HepG2 (cell line): Measurements from ENCODE around the gene SOX12. TPM values are rescaled to one million over a fixed set of nuclear protein-coding genes. Genes with fewer than 3 reads are reported as not detected.

ENCODE experiments used
- FOXP1 ChIP-seq, 2 experiments: fragments of 450-650 bp in 1 of 2; IDR thresholded peaks; 2 replicates each; pipeline ENCODE4 v1.6.1; 2017 to 2018; ENCODE audit warnings: antibody characterized with exemption in 1 of 2
- JUND ChIP-seq: sonication (generic); formaldehyde crosslinking; IDR thresholded peaks from 2 replicates; pipeline ENCODE4 v1.8.0; 2022; ENCODE audit warnings: mild to moderate bottlenecking, missing genetic modification reagents
- MAZ ChIP-seq, 2 experiments: sonication (generic) in 1 of 2; formaldehyde crosslinking in 1 of 2; IDR thresholded peaks; 2 replicates each; pipeline versions ENCODE4 v1.5.0 to v1.6.1; 2012 to 2020; ENCODE audit warnings: low read depth in 2 of 2, mild to moderate bottlenecking in 2 of 2, borderline replicate concordance in 1 of 2, improper control_type of control experiment in 1 of 2, low read length in 1 of 2, missing genetic modification reagents in 1 of 2, moderate library complexity in 1 of 2
- MTA1 ChIP-seq: sonication (generic); formaldehyde crosslinking; IDR thresholded peaks from 2 replicates; pipeline ENCODE4 v1.4.0; 2020; ENCODE audit warnings: missing genetic modification reagents, mild to moderate bottlenecking, borderline replicate concordance
- MZF1 ChIP-seq: sonication (generic); formaldehyde crosslinking; IDR thresholded peaks from 2 replicates; pipeline ENCODE4 v1.8.1; 2023; ENCODE audit warnings: mild to moderate bottlenecking, missing genetic modification reagents, borderline replicate concordance
- NFKB2 ChIP-seq: sonication (generic); formaldehyde crosslinking; IDR thresholded peaks from 2 replicates; pipeline ENCODE4 v1.4.0; 2020; ENCODE audit warnings: missing genetic modification reagents, borderline replicate concordance
- NKX3-1 ChIP-seq: sonication (generic); formaldehyde crosslinking; IDR thresholded peaks from 2 replicates; pipeline ENCODE4 v1.5.0; 2020; ENCODE audit warnings: missing genetic modification reagents
- PHB2 ChIP-seq: fragments of 450-650 bp; IDR thresholded peaks from 2 replicates; pipeline ENCODE4 v1.6.1; 2018; ENCODE audit not compliant: partially characterized antibody
- REL ChIP-seq: sonication (generic); formaldehyde crosslinking; conservative IDR thresholded peaks from 2 replicates; pipeline ENCODE4 v1.8.0; 2022; ENCODE audit warnings: mild to moderate bottlenecking, missing genetic modification reagents, moderate library complexity
- SP4 ChIP-seq: sonication (generic); formaldehyde crosslinking; IDR thresholded peaks from 2 replicates; pipeline ENCODE4 v1.8.1; 2023; ENCODE audit warnings: mild to moderate bottlenecking, missing genetic modification reagents
- TAF1 ChIP-seq: sonication (generic); formaldehyde crosslinking; IDR thresholded peaks from 2 replicates; pipeline ENCODE4 v1.4.0; 2020; ENCODE audit warnings: missing genetic modification reagents
- TP53 ChIP-seq: sonication (generic); formaldehyde crosslinking; conservative IDR thresholded peaks from 2 replicates; pipeline ENCODE4 v1.4.0; 2020; ENCODE audit warnings: missing genetic modification reagents
- ZNF383 ChIP-seq: sonication (generic); formaldehyde crosslinking; IDR thresholded peaks from 2 replicates; pipeline ENCODE4 v1.4.0; 2020; ENCODE audit warnings: missing genetic modification reagents, mild to moderate bottlenecking, borderline replicate concordance
- ZNF44 ChIP-seq: sonication (generic); formaldehyde crosslinking; IDR thresholded peaks from 2 replicates; pipeline ENCODE4 v1.5.1; 2020; ENCODE audit warnings: mild to moderate bottlenecking, missing genetic modification reagents
- ZNF446 ChIP-seq: sonication (generic); formaldehyde crosslinking; IDR thresholded peaks from 2 replicates; pipeline ENCODE4 v1.5.0; 2020; ENCODE audit warnings: mild to moderate bottlenecking, missing genetic modification reagents
- ZNF773 ChIP-seq: sonication (generic); formaldehyde crosslinking; IDR thresholded peaks from 2 replicates; pipeline ENCODE4 v1.4.0; 2020; ENCODE audit warnings: missing genetic modification reagents, borderline replicate concordance
- ZNF883 ChIP-seq: sonication (generic); formaldehyde crosslinking; IDR thresholded peaks from 2 replicates; pipeline ENCODE4 v1.5.1; 2020; ENCODE audit warnings: mild to moderate bottlenecking, missing genetic modification reagents; ENCODE audit errors: not compliant biosample characterization
- polyA plus RNA-seq, 8 experiments: library from polyadenylated mRNA; depleted of rRNA in 3 of 8; stranded (reverse) in 7 of 8; unstranded in 1 of 8; fragments of >200 nt; fragmentation: Illumina TruSeq in 4 of 8; extraction: Trizol in 4 of 8; gene quantifications; 2 replicates each; pipeline versions ENCODE4 v1.2.1 to v1.2.3, GENCODE V29; 2011 to 2016; ENCODE audit warnings: low read depth in 4 of 8, missing spikeins in 1 of 8, mixed read lengths in 1 of 8; ENCODE audit not compliant: insufficient read depth in 1 of 8
- total RNA-seq, 5 experiments: library from RNA; depleted of rRNA; stranded (reverse); fragments of >200 nt; fragmentation: Illumina TruSeq; extraction: Trizol; gene quantifications; 2 replicates each; pipeline ENCODE4 v1.2.3, GENCODE V29; 2016; ENCODE audit warnings: low read depth in 1 of 5
- TF ChIP-seq, protein P1 (sequence below), 2 experiments: fragments of 450-650 bp in 1 of 2; sonication (generic) in 1 of 2; formaldehyde crosslinking in 1 of 2; IDR thresholded peaks; 2 replicates each; pipeline versions ENCODE4 v1.6.1 to v1.8.0; 2016 to 2022; ENCODE audit warnings: antibody characterized with exemption in 1 of 2, mild to moderate bottlenecking in 1 of 2, missing genetic modification reagents in 1 of 2
- TF ChIP-seq, protein P2 (sequence below): sonication (generic); formaldehyde crosslinking; IDR thresholded peaks from 2 replicates; pipeline ENCODE4 v1.4.0; 2020; ENCODE audit warnings: missing genetic modification reagents

The SOX12 gene
- total and polyA plus RNA-seq, 2 of the 13 experiments (the other 11 are each of a cell fraction or from before 2014, with no cell fraction given): 10.0 to 18.7 TPM

GRCh38 chr20:354298-354977, 29.1 kb downstream of the SOX12 start (continued):
- TF ChIP-seq, protein P1, sequence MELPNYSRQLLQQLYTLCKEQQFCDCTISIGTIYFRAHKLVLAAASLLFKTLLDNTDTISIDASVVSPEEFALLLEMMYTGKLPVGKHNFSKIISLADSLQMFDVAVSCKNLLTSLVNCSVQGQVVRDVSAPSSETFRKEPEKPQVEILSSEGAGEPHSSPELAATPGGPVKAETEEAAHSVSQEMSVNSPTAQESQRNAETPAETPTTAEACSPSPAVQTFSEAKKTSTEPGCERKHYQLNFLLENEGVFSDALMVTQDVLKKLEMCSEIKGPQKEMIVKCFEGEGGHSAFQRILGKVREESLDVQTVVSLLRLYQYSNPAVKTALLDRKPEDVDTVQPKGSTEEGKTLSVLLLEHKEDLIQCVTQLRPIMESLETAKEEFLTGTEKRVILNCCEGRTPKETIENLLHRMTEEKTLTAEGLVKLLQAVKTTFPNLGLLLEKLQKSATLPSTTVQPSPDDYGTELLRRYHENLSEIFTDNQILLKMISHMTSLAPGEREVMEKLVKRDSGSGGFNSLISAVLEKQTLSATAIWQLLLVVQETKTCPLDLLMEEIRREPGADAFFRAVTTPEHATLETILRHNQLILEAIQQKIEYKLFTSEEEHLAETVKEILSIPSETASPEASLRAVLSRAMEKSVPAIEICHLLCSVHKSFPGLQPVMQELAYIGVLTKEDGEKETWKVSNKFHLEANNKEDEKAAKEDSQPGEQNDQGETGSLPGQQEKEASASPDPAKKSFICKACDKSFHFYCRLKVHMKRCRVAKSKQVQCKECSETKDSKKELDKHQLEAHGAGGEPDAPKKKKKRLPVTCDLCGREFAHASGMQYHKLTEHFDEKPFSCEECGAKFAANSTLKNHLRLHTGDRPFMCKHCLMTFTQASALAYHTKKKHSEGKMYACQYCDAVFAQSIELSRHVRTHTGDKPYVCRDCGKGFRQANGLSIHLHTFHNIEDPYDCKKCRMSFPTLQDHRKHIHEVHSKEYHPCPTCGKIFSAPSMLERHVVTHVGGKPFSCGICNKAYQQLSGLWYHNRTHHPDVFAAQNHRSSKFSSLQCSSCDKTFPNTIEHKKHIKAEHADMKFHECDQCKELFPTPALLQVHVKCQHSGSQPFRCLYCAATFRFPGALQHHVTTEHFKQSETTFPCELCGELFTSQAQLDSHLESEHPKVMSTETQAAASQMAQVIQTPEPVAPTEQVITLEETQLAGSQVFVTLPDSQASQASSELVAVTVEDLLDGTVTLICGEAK (IDR thresholded peaks at IDR 0.05): no peak
- TF ChIP-seq, protein P1 (CRISPR knock-in tag; IDR thresholded peaks at IDR 0.05): no peak
- TF ChIP-seq TAF1 (CRISPR knock-in tag) (peak; percentile 39; the same call in 1 of the 2 replicates), ZNF883 (no peak), PHB2 (no peak), REL (CRISPR knock-in tag) (no peak), MAZ (IDR thresholded peaks at IDR 0.05; ENCODE audit: borderline replicate concordance, low read depth, low read length) (peak; percentile 100), MAZ (CRISPR knock-in tag; IDR thresholded peaks at IDR 0.05; ENCODE audit: low read depth) (peak; percentile 100), SP4 (CRISPR knock-in tag) (peak; percentile 36; the same call in 1 of the 2 replicates), ZNF773 (no peak), FOXP1 (IDR thresholded peaks at IDR 0.05) (no peak), FOXP1 (CRISPR knock-in tag; IDR thresholded peaks at IDR 0.05) (no peak; the same call in 1 of the 2 replicates), NFKB2 (peak; percentile 67; the same call in 1 of the 2 replicates), NKX3-1 (no peak), ZNF446 (CRISPR knock-in tag) (no peak), MZF1 (CRISPR knock-in tag) (no peak), TP53 (no peak), MTA1 (CRISPR knock-in tag) (peak; percentile 60; the same call in 1 of the 2 replicates), JUND (CRISPR knock-in tag) (no peak), ZNF44 (peak; percentile 78; the same call in 1 of the 2 replicates), ZNF383 (CRISPR knock-in tag) (peak; percentile 64; the same call in 1 of the 2 replicates)
- TF ChIP-seq, protein P2, sequence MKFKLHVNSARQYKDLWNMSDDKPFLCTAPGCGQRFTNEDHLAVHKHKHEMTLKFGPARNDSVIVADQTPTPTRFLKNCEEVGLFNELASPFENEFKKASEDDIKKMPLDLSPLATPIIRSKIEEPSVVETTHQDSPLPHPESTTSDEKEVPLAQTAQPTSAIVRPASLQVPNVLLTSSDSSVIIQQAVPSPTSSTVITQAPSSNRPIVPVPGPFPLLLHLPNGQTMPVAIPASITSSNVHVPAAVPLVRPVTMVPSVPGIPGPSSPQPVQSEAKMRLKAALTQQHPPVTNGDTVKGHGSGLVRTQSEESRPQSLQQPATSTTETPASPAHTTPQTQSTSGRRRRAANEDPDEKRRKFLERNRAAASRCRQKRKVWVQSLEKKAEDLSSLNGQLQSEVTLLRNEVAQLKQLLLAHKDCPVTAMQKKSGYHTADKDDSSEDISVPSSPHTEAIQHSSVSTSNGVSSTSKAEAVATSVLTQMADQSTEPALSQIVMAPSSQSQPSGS (CRISPR knock-in tag): peak; percentile 91
